Body of pancreas (tissue), 4 donors: ENCODE results near the gene SSR1. TPM values are rescaled to one million over a fixed set of nuclear protein-coding genes. Genes with fewer than 3 reads are reported as not detected.
A peak's percentile ranks its signal among the peaks of the same experiment; 100 is the strongest.
"Not testable (repeated sequence)": the region's sequence is repeated elsewhere in the genome, so short reads cannot be mapped to it uniquely, and the experiment has no call there.

Source experiments
- ATAC-seq: fragments of 150-250 bp; one replicate; pipeline ENCODE4 v1.9.1; 2016
- DNase-seq, 4 donors: peaks; one replicate each; pipeline ENCODE4 v3.0.0-alpha.2; 2019
- H3K27ac ChIP-seq, 4 donors: fragments of 200-600 bp; sonication (generic); 1 replicate in 3 of 4; 2 replicates in 1 of 4; pipeline versions ENCODE4 v1.5.1 to v1.6.1; 2016 to 2019; ENCODE audit warnings: mild to moderate bottlenecking in 1 of 4, mixed read lengths in 1 of 4, moderate library complexity in 1 of 4
- H3K27me3 ChIP-seq, 2 donors: fragments of 200-600 bp; sonication (generic); one replicate each; pipeline ENCODE4 v1.6.0; 2016; ENCODE audit warnings: mild to moderate bottlenecking in 1 of 2
- H3K36me3 ChIP-seq, 2 donors: fragments of 200-600 bp; sonication (generic); replicated peaks in 1 of 2; 2 replicates each; pipeline ENCODE4 v1.5.1; 2016; ENCODE audit warnings: low read depth in 2 of 2; ENCODE audit not compliant: insufficient read depth in 1 of 2
- H3K4me1 ChIP-seq: fragments of 200-600 bp; sonication (generic); one replicate; pipeline ENCODE4 v1.6.0; 2016
- H3K4me3 ChIP-seq, 2 donors: fragments of 200-600 bp; sonication (generic); 1 replicate in 1 of 2; 2 replicates in 1 of 2; pipeline ENCODE4 v1.5.1; 2016 to 2019
- H3K9me3 ChIP-seq, 3 donors: fragments of 200-600 bp; sonication (generic); 1 replicate in 2 of 3; 2 replicates in 1 of 3; pipeline ENCODE4 v1.5.1; 2016
- POLR2A ChIP-seq, 3 donors: fragments of 450-650 bp; IDR thresholded peaks; one replicate each; pipeline ENCODE4 v1.6.1; 2016; ENCODE audit warnings: antibody characterized with exemption in 3 of 3, mild to moderate bottlenecking in 2 of 3
- WGBS, 2 donors: methylation state at CpG; one replicate each; pipeline ENCODE4 v1.1.5; 2017; 5-methylcytosine and 5-hydroxymethylcytosine counted together
- intact Hi-C: fragments of 100-400 bp; cut with DNase I; formaldehyde crosslinking; loops from one replicate; pipeline ENCODE4 v1.15.1; 2023
- total RNA-seq, 2 donors: library from RNA; depleted of rRNA; stranded (reverse); fragments of >200 nt; gene quantifications; one replicate each; pipeline ENCODE4 v1.1.0, GENCODE V29; 2016
- TF ChIP-seq, protein P1 (sequence below), 7 experiments: fragments of 450-650 bp in 4 of 7; fragments of 200-600 bp in 3 of 7; sonication (generic) in 3 of 7; IDR thresholded peaks; one replicate each; pipeline ENCODE4 v1.5.1; 2016 to 2019; ENCODE audit warnings: antibody characterized with exemption in 7 of 7

Gene SSR1
- total RNA-seq, 2 donors from 2014 or later = 50.1 TPM

GRCh38 chr6:7282097-7282906 lies 30.7 kb downstream of the SSR1 start:
- H3K9me3 ChIP-seq = no peaks in the 10 kb centered on the region
- TF ChIP-seq POLR2A (IDR thresholded peaks at IDR 0.05) = no peak
- TF ChIP-seq, protein P1, sequence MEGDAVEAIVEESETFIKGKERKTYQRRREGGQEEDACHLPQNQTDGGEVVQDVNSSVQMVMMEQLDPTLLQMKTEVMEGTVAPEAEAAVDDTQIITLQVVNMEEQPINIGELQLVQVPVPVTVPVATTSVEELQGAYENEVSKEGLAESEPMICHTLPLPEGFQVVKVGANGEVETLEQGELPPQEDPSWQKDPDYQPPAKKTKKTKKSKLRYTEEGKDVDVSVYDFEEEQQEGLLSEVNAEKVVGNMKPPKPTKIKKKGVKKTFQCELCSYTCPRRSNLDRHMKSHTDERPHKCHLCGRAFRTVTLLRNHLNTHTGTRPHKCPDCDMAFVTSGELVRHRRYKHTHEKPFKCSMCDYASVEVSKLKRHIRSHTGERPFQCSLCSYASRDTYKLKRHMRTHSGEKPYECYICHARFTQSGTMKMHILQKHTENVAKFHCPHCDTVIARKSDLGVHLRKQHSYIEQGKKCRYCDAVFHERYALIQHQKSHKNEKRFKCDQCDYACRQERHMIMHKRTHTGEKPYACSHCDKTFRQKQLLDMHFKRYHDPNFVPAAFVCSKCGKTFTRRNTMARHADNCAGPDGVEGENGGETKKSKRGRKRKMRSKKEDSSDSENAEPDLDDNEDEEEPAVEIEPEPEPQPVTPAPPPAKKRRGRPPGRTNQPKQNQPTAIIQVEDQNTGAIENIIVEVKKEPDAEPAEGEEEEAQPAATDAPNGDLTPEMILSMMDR (IDR thresholded peaks at IDR 0.05) = no peak
- 69 to 82% methylated on average over 10 of the region's 10 CpGs for WGBS, 2 donors
- peaks cover 19% of the 10 kb centered on the region for H3K4me1 ChIP-seq
- H3K36me3 ChIP-seq = peaks cover 0 to 6% of the 10 kb centered on the region in 2 donors
- H3K4me3 ChIP-seq = no peak overlapping the region
- ATAC-seq = no peak
- intact Hi-C loops = loop anchor here (10.0 kb wide), 1 partner anchor 332 kb away; no protein-coding TSS in a partner anchor
- DNase-seq = no peak
- no peaks in the 10 kb centered on the region for H3K27me3 ChIP-seq
- peak overlapping the region in 1 of 4 donors; percentile 10 for H3K27ac ChIP-seq

- DNase-seq (no peak), ATAC-seq (no peak)
- H3K36me3 ChIP-seq = no peaks in the 10 kb centered on the region
- TF ChIP-seq POLR2A (IDR thresholded peaks at IDR 0.05) = no peak
- TF ChIP-seq, protein P1 (IDR thresholded peaks at IDR 0.05) = no peak
- 62 to 68% methylated on average over 7 of the region's 7 CpGs for WGBS, 2 donors
- H3K27ac ChIP-seq = no peak overlapping the region
- H3K4me3 ChIP-seq = no peak overlapping the region
- peaks cover 41% of the 10 kb centered on the region for H3K4me1 ChIP-seq
- no peaks in the 10 kb centered on the region for H3K27me3 ChIP-seq
- intact Hi-C loops = no loop called here
- H3K9me3 ChIP-seq = no peaks in the 10 kb centered on the region
These were observed 36.8 kb downstream of the SSR1 start for GRCh38 chr6:7276199-7276524.

DNA sequence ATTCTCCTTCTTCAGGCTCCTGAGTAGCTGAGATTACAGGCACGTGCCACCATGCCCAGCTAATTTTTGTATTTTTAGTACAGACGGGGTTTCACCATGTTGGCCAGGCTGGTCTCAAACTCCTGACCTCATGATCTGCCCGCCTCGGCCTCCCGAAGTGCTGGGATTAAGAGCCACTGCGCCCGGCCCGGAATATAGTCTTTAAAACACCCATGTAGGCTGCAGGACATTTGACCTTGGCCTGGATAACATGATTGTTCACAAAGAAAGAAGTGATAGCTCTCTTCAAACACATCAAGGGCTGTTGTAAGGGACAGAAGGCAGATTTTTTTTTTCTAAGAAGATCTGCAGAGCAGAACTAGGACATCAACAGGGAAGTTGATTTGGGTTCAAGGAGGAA lies 38.5 kb downstream of the SSR1 start:
- H3K36me3 ChIP-seq, H3K4me3 ChIP-seq, H3K9me3 ChIP-seq, intact Hi-C loops, ATAC-seq, DNase-seq, H3K27me3 ChIP-seq: not testable (repeated sequence)
- WGBS, 2 donors = 54 to 57% methylated on average over 8 of the region's 8 CpGs
- peaks cover 56% of the 10 kb centered on the region for H3K4me1 ChIP-seq
- H3K27ac ChIP-seq = peak overlapping the region in 2 of 4 donors; percentile 8 to 31

- H3K4me1 ChIP-seq = peaks cover 51% of the 10 kb centered on the region
- ATAC-seq (no peak), DNase-seq (peak in 1 of 4 donors; percentile 30)
- no peak overlapping the region for H3K4me3 ChIP-seq
- no peaks in the 10 kb centered on the region for H3K27me3 ChIP-seq
- WGBS, 2 donors = 39 to 45% methylated on average over 5 to 10 of the region's 10 CpGs
- H3K27ac ChIP-seq = no peak overlapping the region
- H3K9me3 ChIP-seq = no peaks in the 10 kb centered on the region
- TF ChIP-seq, protein P1 (IDR thresholded peaks at IDR 0.05) = no peak
- no peak for TF ChIP-seq POLR2A (IDR thresholded peaks at IDR 0.05)
- no peaks in the 10 kb centered on the region for H3K36me3 ChIP-seq
- intact Hi-C loops = no loop called here
These were observed 39.3 kb downstream of the SSR1 start for GRCh38 chr6:7273709-7274108.

GRCh38 chr6:7271205-7271534 lies 41.8 kb downstream of the SSR1 start:
- WGBS, 2 donors = 64 to 84% methylated on average over 11 of the region's 11 CpGs
- DNase-seq (no peak), ATAC-seq (no peak)
- TF ChIP-seq, protein P1 (IDR thresholded peaks at IDR 0.05) = peak in 1 of 7 experiments; percentile 3
- peak in 1 of 3 donors; percentile 0 for TF ChIP-seq POLR2A (IDR thresholded peaks at IDR 0.05)
- H3K27me3 ChIP-seq = no peaks in the 10 kb centered on the region
- no peaks in the 10 kb centered on the region for H3K36me3 ChIP-seq
- H3K9me3 ChIP-seq = no peaks in the 10 kb centered on the region
- no peak overlapping the region for H3K4me3 ChIP-seq
- H3K27ac ChIP-seq = peak overlapping the region; percentile 73 to 86 (median 77)
- H3K4me1 ChIP-seq = peaks cover 48% of the 10 kb centered on the region
- intact Hi-C loops = no loop called here
